Heart right ventricle (tissue), 16 donors: ENCODE results near the gene MLIP. TPM values are rescaled to one million over a fixed set of nuclear protein-coding genes. Genes with fewer than 3 reads are reported as not detected.
A peak's percentile ranks its signal among the peaks of the same experiment; 100 is the strongest.

Experiments
- ATAC-seq, 8 donors: fragments of 200-7000 bp; cut with Tn5 transposase; one replicate each; pipeline ENCODE4 v1.9.1; 2020; ENCODE audit warnings: mild to moderate bottlenecking in 8 of 8, moderate library complexity in 8 of 8, moderate number of reproducible peaks in 1 of 8
- DNase-seq, 2 donors: peaks; one replicate each; pipeline ENCODE4 v3.0.0-alpha.2; 2020
- H3K27ac ChIP-seq, 10 donors: fragments of 200-600 bp; sonication (generic) in 2 of 10; one replicate each; pipeline versions ENCODE4 v1.5.0 to v1.8.0; 2020 to 2022; ENCODE audit warnings: mild to moderate bottlenecking in 3 of 10
- H3K27me3 ChIP-seq, 7 donors: fragments of 200-600 bp; one replicate each; pipeline ENCODE4 v1.8.0; 2021 to 2022; ENCODE audit warnings: mild to moderate bottlenecking in 2 of 7
- H3K36me3 ChIP-seq, 9 donors: fragments of 200-600 bp; sonication (generic) in 1 of 9; one replicate each; pipeline versions ENCODE4 v1.5.0 to v1.8.0; 2020 to 2022; ENCODE audit warnings: mild to moderate bottlenecking in 2 of 9
- H3K4me1 ChIP-seq, 9 donors: fragments of 200-600 bp; sonication (generic) in 1 of 9; one replicate each; pipeline versions ENCODE4 v1.5.0 to v1.8.0; 2020 to 2022; ENCODE audit warnings: mild to moderate bottlenecking in 4 of 9
- H3K4me3 ChIP-seq, 10 donors: fragments of 200-600 bp; sonication (generic) in 2 of 10; one replicate each; pipeline versions ENCODE4 v1.5.0 to v1.8.0; 2020 to 2022; ENCODE audit warnings: mild to moderate bottlenecking in 7 of 10, moderate library complexity in 2 of 10
- H3K9me3 ChIP-seq, 11 donors: fragments of 200-600 bp in 10 of 11; sonication (generic) in 2 of 11; one replicate each; pipeline versions ENCODE4 v1.5.0 to v1.8.0; 2013 to 2022; ENCODE audit warnings: mild to moderate bottlenecking in 2 of 11, control low read depth in 1 of 11, moderate library complexity in 1 of 11
- CTCF ChIP-seq, 9 donors: fragments of 200-600 bp; sonication (generic) in 2 of 9; IDR thresholded peaks; one replicate each; pipeline versions ENCODE4 v1.5.0 to v1.8.0; 2021 to 2022; ENCODE audit warnings: antibody characterized with exemption in 9 of 9, mild to moderate bottlenecking in 5 of 9, moderate library complexity in 1 of 9
- WGBS, 2 donors: extraction: QIAGEN DNeasy Blood & Tissue Kit; methylation state at CpG; one replicate each; pipeline ENCODE4 v1.1.7; 2013; ENCODE audit warnings: inconsistent platforms in 1 of 2; 5-methylcytosine and 5-hydroxymethylcytosine counted together
- intact Hi-C, 10 donors: fragments of 100-400 bp; cut with DNase I; formaldehyde crosslinking; loops; one replicate each; pipeline versions ENCODE4 v1.11.1 to v1.14.2; 2022
- polyA plus RNA-seq, 2 donors: library from polyadenylated mRNA; stranded (reverse); fragments of 200-250 nt; gene quantifications; one replicate each; pipeline ENCODE4 v1.2.3, GENCODE V29; 2013
- total RNA-seq, 10 donors: library from RNA; stranded (reverse); fragmentation: NEBNext Ultra II Directional in 3 of 10; extraction: Animal tissue kit (Norgen Biotek cat#: 25700) in 3 of 10; gene quantifications; one replicate each; pipeline versions ENCODE4 v1.2.1 to v1.2.4, GENCODE V29; 2021 to 2023
- donor health status: Arrhythmogenic right ventricular cardiomyopathy.
- donor health status: ischemic (EF 13 %, LVEDD 7.1; RV severe dilation, severe dysfunction).
- donor health status: healthy with polysubstance abuse.
- donor health status: DM: no; HTN: yes; CAD: no.
- donor health status: DM: no; HTN: no; CAD: no.
- donor health status: ischemic (EF 25% LVEDD 6.9; RV normal size, moderate dysfunction).
- donor health status: ischemic (EF 25% LVEDD 5.7; RV mildly dilated, moderate dysfunction).
- donor health status: healthy.
- donor health status: DM: yes; HTN: yes; CAD: no.
- donor health status: Ischemic cardiomyopathy.
- donor health status: ischemic (EF 35%, LVEDD 5.7; RV mildly dilated, moderate dysfunction).
- donor health status: nonischemic (EF 11% LVEDD 7.7; RV severe dilation, severe dysfunction).
- donor health status: DM: yes; HTN: yes; CAD: no.
- donor health status: PGD.
- donor health status: ischemic (EF 29% LVEDD 5.4; RV normal size, mild dysfunction).
- donor health status: nonischemic (EF 23%, LVEDD 6.1; RV moderate dilation, normal function).

The MLIP gene
- total and polyA plus RNA-seq, 12 donors = 102 to 486 (median 394) TPM

- H3K27ac ChIP-seq = peak overlapping the region in 1 of 10 donors; percentile 26
- peaks cover 0 to 18% (median 0%) of the 10 kb centered on the region in 9 donors for H3K36me3 ChIP-seq
- DNase-seq (no peak), ATAC-seq (no peak)
- H3K27me3 ChIP-seq = no peaks in the 10 kb centered on the region
- intact Hi-C loops = loop anchor here in 1 of 10 donors (10.0 kb wide), 1 partner anchor 204 kb away; no protein-coding TSS in a partner anchor
- peaks cover 0 to 20% (median 12%) of the 10 kb centered on the region in 9 donors for H3K4me1 ChIP-seq
- no peak for TF ChIP-seq CTCF (IDR thresholded peaks at IDR 0.05)
- no peaks in the 10 kb centered on the region for H3K9me3 ChIP-seq
- H3K4me3 ChIP-seq = no peak overlapping the region
- 43 to 48% methylated on average over 2 of the region's 2 CpGs for WGBS, 2 donors
Measured at GRCh38 chr6:54188846-54189245, 77.6 kb downstream of the MLIP start.

- Histone ChIP-seq H3K36me3 (peaks cover 0 to 13% (median 0%) of the 10 kb centered on the region in 9 donors), H3K27me3 (no peaks in the 10 kb centered on the region), H3K4me3 (no peak overlapping the region), H3K9me3 (no peaks in the 10 kb centered on the region), H3K4me1 (peaks cover 0 to 26% (median 16%) of the 10 kb centered on the region in 9 donors), H3K27ac (no peak overlapping the region)
- 66 to 72% methylated on average over 2 of the region's 2 CpGs for WGBS, 2 donors
- TF ChIP-seq CTCF (IDR thresholded peaks at IDR 0.05) = no peak
- ATAC-seq (peak in 1 of 8 donors; percentile 13), DNase-seq (no peak)
- intact Hi-C loops = no loop called here
Measured at GRCh38 chr6:54191461-54191860, 80.2 kb downstream of the MLIP start.

GRCh38 chr6:54192993-54193392, 81.8 kb downstream of the MLIP start:
- intact Hi-C loops = no loop called here
- peak overlapping the region in 7 of 10 donors; percentile 15 to 60 (median 29) for H3K27ac ChIP-seq
- no peak overlapping the region for H3K4me3 ChIP-seq
- TF ChIP-seq CTCF (IDR thresholded peaks at IDR 0.05) = no peak
- DNase-seq (no peak), ATAC-seq (peak in 2 of 8 donors; percentile 45 to 50)
- H3K36me3 ChIP-seq = peaks cover 0 to 13% (median 0%) of the 10 kb centered on the region in 9 donors
- WGBS, 2 donors = 54 to 70% methylated on average over 3 of the region's 3 CpGs
- H3K4me1 ChIP-seq = peaks cover 0 to 26% (median 16%) of the 10 kb centered on the region in 9 donors
- H3K27me3 ChIP-seq = no peaks in the 10 kb centered on the region
- no peaks in the 10 kb centered on the region for H3K9me3 ChIP-seq

GRCh38 chr6:54193560-54193959, 82.3 kb downstream of the MLIP start:
- TF ChIP-seq CTCF (IDR thresholded peaks at IDR 0.05) = no peak
- Histone ChIP-seq H3K27me3 (no peaks in the 10 kb centered on the region), H3K4me1 (peaks cover 0 to 23% (median 14%) of the 10 kb centered on the region in 9 donors), H3K36me3 (peaks cover 0 to 13% (median 0%) of the 10 kb centered on the region in 9 donors), H3K27ac (peak overlapping the region in 7 of 10 donors; percentile 15 to 60 (median 29)), H3K4me3 (no peak overlapping the region), H3K9me3 (no peaks in the 10 kb centered on the region)
- no peak for DNase-seq
- intact Hi-C loops = no loop called here
- WGBS, 2 donors = 46 to 64% methylated on average over 3 of the region's 3 CpGs
- peak in 5 of 8 donors; percentile 10 to 45 (median 37) for ATAC-seq
